Testis (tissue), 2 donors: Measurements from ENCODE around the gene CLCN3.

Experiments used
- POLR2A ChIP-seq: fragments of 450-650 bp; IDR thresholded peaks from one replicate; pipeline ENCODE4 v1.6.1; 2017; ENCODE audit warnings: antibody characterized with exemption, mild to moderate bottlenecking, moderate library complexity
- TF ChIP-seq, protein P1 (sequence below), 3 experiments: fragments of 450-650 bp in 2 of 3; fragments of 200-600 bp in 1 of 3; sonication (generic) in 1 of 3; IDR thresholded peaks; one replicate each; pipeline ENCODE4 v1.5.1; 2016 to 2019; ENCODE audit warnings: antibody characterized with exemption in 3 of 3, mild to moderate bottlenecking in 2 of 3, moderate library complexity in 1 of 3

DNA sequence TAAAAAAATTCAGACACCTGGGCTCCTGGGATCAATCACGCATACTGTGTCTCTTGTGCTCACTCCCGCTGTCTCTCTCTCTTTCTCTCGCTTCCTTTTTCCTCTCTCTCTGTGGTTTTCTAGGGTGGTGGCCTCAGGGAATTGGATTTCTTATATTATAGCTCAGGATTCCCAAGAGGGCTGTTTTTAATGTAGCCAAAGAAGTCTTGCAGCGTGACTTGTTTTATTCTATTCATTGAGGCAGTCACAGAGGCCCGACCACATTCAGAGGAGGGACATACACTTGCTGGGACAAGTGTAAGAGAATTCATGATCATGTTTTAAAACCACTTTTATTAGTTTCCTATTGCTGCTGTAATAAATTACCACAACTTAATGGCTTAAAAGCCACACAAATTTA is 78.0 kb downstream of the CLCN3 start:
- TF ChIP-seq, protein P1, sequence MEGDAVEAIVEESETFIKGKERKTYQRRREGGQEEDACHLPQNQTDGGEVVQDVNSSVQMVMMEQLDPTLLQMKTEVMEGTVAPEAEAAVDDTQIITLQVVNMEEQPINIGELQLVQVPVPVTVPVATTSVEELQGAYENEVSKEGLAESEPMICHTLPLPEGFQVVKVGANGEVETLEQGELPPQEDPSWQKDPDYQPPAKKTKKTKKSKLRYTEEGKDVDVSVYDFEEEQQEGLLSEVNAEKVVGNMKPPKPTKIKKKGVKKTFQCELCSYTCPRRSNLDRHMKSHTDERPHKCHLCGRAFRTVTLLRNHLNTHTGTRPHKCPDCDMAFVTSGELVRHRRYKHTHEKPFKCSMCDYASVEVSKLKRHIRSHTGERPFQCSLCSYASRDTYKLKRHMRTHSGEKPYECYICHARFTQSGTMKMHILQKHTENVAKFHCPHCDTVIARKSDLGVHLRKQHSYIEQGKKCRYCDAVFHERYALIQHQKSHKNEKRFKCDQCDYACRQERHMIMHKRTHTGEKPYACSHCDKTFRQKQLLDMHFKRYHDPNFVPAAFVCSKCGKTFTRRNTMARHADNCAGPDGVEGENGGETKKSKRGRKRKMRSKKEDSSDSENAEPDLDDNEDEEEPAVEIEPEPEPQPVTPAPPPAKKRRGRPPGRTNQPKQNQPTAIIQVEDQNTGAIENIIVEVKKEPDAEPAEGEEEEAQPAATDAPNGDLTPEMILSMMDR (IDR thresholded peaks at IDR 0.05): no peak
- no peak for TF ChIP-seq POLR2A
